Type B pancreatic cell (in vitro differentiated cells): ENCODE results near the gene MYO10. TPM values are rescaled to one million over a fixed set of nuclear protein-coding genes. Genes with fewer than 3 reads are reported as not detected.

Source experiments
- DNase-seq: peaks from one replicate; pipeline ENCODE4 v3.0.0; 2021; ENCODE audit warnings: mixed read lengths; ENCODE audit not compliant: unreplicated experiment; ENCODE audit errors: extremely low spot score
- H3K27ac Mint-ChIP-seq: 2 replicates; pipeline ENCODE4 v1.8.0; 2021; ENCODE audit warnings: mild to moderate bottlenecking, mixed read lengths
- H3K27me3 Mint-ChIP-seq: 2 replicates; pipeline ENCODE4 v1.8.0; 2021; ENCODE audit warnings: mixed read lengths
- H3K36me3 Mint-ChIP-seq: 2 replicates; pipeline ENCODE4 v1.8.0; 2021; ENCODE audit warnings: mixed read lengths
- H3K4me1 Mint-ChIP-seq: one replicate; pipeline ENCODE4 v1.8.0; 2021; ENCODE audit warnings: mixed read lengths; ENCODE audit not compliant: unreplicated experiment
- H3K4me3 Mint-ChIP-seq: 2 replicates; pipeline ENCODE4 v1.8.0; 2021; ENCODE audit warnings: mild to moderate bottlenecking, mixed read lengths
- H3K9me3 Mint-ChIP-seq: 2 replicates; pipeline ENCODE4 v1.8.0; 2021; ENCODE audit warnings: mixed read lengths
- CTCF ChIP-seq: fragments of 200-600 bp; sonication (generic); conservative IDR thresholded peaks from 2 replicates; pipeline ENCODE4 v1.5.0; 2021; ENCODE audit warnings: antibody characterized with exemption, mild to moderate bottlenecking
- total RNA-seq: library from RNA; stranded (reverse); gene quantifications from 2 replicates; pipeline ENCODE4 v1.2.1, GENCODE V29; 2021; ENCODE audit warnings: low replicate concordance

The MYO10 gene
- total RNA-seq, 1 donor from 2014 or later: 52.5 TPM

- Mint-ChIP-seq H3K4me1 (peaks cover 52% of the 10 kb centered on the region), H3K4me3 (no peak overlapping the region), H3K27me3 (peaks cover 3% of the 10 kb centered on the region), H3K9me3 (no peaks in the 10 kb centered on the region), H3K27ac (peak overlapping the region; percentile 64), H3K36me3 (peaks cover 4% of the 10 kb centered on the region)
- TF ChIP-seq CTCF: no peak
- DNase-seq: no peak
These were observed 36.9 kb downstream of the MYO10 start for GRCh38 chr5:16899171-16899570.

GRCh38 chr5:16897800-16898199 lies 38.3 kb downstream of the MYO10 start:
- TF ChIP-seq CTCF: no peak
- Mint-ChIP-seq H3K36me3 (peaks cover 4% of the 10 kb centered on the region), H3K27ac (peak overlapping the region; percentile 87), H3K4me1 (peaks cover 54% of the 10 kb centered on the region), H3K4me3 (peak overlapping the region; percentile 53), H3K27me3 (peaks cover 3% of the 10 kb centered on the region), H3K9me3 (no peaks in the 10 kb centered on the region)
- DNase-seq: no peak

- Mint-ChIP-seq H3K27me3 (peaks cover 3% of the 10 kb centered on the region), H3K36me3 (peaks cover 4% of the 10 kb centered on the region), H3K4me3 (peak overlapping the region; percentile 53), H3K27ac (peak overlapping the region; percentile 87), H3K4me1 (peaks cover 54% of the 10 kb centered on the region), H3K9me3 (no peaks in the 10 kb centered on the region)
- no peak for TF ChIP-seq CTCF
- no peak for DNase-seq
These were observed 38.8 kb downstream of the MYO10 start for GRCh38 chr5:16897284-16897704.

GRCh38 chr5:16896767-16897166 lies 39.3 kb downstream of the MYO10 start:
- DNase-seq: no peak
- peak overlapping the region; percentile 87 for H3K27ac Mint-ChIP-seq
- no peak for TF ChIP-seq CTCF
- H3K27me3 Mint-ChIP-seq: peaks cover 3% of the 10 kb centered on the region
- peak overlapping the region; percentile 50 for H3K4me3 Mint-ChIP-seq
- peaks cover 58% of the 10 kb centered on the region for H3K4me1 Mint-ChIP-seq
- peaks cover 4% of the 10 kb centered on the region for H3K36me3 Mint-ChIP-seq
- H3K9me3 Mint-ChIP-seq: no peaks in the 10 kb centered on the region

GRCh38 chr5:16894236-16895057 lies 41.6 kb downstream of the MYO10 start:
- peak overlapping the region; percentile 61 for H3K4me3 Mint-ChIP-seq
- DNase-seq: no peak
- no peaks in the 10 kb centered on the region for H3K27me3 Mint-ChIP-seq
- no peaks in the 10 kb centered on the region for H3K9me3 Mint-ChIP-seq
- no peaks in the 10 kb centered on the region for H3K36me3 Mint-ChIP-seq
- H3K4me1 Mint-ChIP-seq: peaks cover 60% of the 10 kb centered on the region
- no peak for TF ChIP-seq CTCF
- peak overlapping the region; percentile 89 for H3K27ac Mint-ChIP-seq
